ENCODE data around the gene RHOXF2.
"Not testable (repeated sequence)": the region's sequence is repeated elsewhere in the genome, so short reads cannot be mapped to it uniquely, and the experiment has no call there.

RHOXF2 gene, protein sequence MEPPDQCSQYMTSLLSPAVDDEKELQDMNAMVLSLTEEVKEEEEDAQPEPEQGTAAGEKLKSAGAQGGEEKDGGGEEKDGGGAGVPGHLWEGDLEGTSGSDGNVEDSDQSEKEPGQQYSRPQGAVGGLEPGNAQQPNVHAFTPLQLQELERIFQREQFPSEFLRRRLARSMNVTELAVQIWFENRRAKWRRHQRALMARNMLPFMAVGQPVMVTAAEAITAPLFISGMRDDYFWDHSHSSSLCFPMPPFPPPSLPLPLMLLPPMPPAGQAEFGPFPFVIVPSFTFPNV

DNA sequence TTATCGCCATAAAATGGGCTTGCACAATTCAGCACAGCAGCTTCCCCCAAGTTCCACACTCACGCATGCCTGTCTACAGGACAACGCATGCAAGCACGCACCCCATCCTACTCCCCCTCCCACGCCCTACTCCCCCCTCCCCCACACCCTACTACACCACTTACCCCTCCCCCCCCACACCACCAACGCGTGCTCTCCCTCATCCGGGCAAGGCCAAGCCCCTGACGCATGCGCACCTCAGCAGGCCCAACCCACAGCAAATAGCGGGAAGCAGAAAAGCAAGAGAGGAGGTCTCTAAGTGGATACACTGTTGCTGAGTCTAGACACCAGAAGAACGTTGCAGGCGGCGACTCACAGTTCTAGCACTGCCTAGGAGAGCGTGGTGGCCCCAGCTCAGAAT is at the start of gene RHOXF2:
Gene RHOXF2 (plus strand): TSS at position 301 of the 400 bp plus-strand sequence. CDS start 138 bp downstream, outside the sequence.
- DNase-seq (ENCODE audit: low read depth in 1 of 2, low spot score in 1 of 2), result not testable (repeated sequence)

DNA sequence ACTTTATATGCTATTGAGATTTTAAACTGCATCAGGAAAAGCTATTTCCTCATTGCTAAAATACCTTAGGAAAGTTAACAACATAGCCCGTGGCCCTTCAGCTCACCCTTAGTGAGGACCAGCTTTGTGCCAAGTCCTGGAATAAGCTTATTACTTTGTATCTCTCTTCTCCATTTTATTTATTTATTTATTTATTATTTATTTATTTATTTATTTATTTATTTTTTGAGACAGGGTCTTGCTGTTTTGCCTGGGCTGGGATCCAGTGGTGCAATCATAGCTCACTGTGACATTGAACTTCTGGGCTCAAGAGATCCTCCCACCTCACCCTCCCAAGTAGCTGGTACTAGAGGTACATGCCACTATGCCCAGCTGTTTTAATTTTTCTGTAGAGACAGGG is 49.0 kb upstream of the RHOXF2 start:
- DNase-seq (ENCODE audit: low read depth in 1 of 2, low spot score in 1 of 2), result no peak

DNA sequence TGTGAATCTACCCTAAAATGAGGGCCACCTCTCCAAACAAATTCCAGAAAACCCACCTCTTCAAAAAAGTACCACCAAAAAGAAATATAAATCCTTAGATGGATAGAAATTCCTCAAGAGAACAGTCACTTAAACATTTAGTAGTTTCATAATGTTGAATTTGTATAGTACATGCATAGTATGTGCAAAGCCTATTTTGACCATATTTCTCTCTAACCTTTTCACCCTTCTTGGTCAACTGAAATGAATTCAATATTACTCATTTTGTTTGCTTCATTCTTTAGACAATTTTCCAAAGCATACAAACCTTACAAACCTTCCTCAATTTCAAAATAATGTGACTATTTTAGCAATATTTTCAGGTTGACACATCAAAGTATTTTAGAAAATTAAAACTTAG is 46.8 kb upstream of the RHOXF2 start:
- DNase-seq (ENCODE audit: low read depth in 1 of 2, low spot score in 1 of 2), result no peak

DNA sequence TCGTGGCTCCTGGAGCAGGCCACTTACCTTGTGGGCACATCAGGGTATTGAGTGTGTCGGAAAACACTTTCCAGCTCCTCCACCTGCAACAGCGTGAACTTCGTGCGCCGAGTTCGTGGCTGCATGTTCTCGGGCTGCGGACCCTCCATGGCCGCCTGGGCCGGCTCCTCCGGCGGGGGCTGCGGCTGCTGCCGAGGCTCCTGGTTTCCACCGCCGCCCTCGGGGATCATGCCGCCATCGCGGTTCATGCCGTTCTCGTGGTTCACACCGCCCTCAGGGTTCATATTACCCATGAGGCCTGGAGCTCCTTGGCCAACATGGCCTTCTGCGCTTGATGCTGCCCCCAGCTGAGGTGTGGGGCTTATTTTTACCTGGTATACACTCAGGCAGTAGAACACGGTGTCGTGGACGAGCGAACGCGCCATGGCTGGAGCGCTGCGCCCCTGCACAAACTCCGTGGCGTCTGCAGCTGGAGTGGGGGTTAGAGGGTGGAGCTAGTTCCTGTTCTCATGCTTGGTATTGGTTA is 42.9 kb upstream of the RHOXF2 start, which contains the start of gene RHOXF1:
Gene RHOXF1 (minus strand): TSS at position 476 of the 526 bp plus-strand sequence. CDS start 51 bp downstream, at position 425.
- no peak for DNase-seq (ENCODE audit: low read depth in 1 of 2, low spot score in 1 of 2)

DNA sequence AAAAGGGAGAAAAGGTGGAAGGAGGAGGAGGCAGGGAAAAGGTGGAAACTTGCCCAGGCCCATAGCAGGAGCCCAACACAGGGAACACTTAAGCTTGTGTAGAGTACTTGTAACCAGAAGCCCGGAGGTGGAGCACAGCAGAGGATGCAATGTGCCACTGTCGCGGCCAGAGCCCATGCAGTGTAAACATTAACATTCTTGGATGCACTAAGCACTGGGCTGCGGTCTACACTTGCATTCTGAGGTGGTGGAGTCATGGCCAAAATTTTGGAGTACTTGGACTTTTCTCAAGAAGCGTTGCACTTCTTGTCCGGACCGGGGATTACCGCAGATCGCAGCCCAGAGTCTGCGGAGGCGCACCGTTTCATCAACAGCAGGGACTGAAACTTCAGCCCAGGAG is 38.2 kb upstream of the RHOXF2 start:
- no peak for DNase-seq (ENCODE audit: low read depth in 1 of 2, low spot score in 1 of 2)

DNA sequence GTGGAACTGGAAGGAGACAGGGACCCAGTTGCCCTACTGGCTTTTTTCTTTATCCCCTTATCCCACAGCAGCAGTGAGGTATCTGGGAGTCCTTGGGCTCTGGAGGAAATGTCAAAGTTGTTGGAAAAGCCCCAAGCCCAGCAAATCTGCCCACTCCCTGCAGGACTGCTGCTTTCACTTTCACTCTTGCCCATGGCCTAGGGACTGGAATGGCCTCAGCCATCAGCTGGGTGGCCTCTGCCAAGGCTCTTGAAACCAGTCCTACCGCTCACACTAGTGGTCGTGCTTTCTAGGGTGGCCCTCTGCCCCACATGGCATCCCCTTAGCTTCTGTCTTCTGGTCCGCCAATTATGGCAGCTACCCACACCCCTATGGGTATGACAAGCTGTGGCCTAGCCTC is 33.0 kb upstream of the RHOXF2 start:
- DNase-seq (ENCODE audit: low read depth in 1 of 2, low spot score in 1 of 2), result no peak

DNA sequence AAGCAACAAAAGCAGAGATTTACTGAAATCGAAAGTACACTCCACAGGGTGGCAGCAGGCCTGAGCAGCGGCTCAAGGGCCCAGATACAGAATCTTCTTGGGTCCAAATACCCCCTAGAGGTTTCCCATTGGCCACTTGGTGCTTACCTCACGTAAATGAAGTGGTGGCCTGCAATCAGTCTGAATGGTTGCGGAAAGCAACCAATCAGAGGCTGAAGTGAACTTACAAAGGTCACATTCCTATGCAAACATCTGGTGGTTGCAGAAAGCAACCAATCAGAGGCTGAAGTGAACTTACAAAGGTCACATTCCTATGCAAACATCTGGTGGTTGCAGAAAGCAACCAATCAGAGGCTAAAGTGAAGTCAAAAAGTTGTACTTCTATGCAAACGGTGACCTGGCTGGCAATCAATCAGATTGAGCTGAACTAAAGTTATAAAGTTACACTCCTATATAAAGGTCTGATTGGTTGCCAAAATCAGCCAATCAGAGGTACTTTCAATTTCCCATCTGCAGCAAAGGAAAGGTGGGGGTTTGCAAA is 30.0 kb upstream of the RHOXF2 start:
- DNase-seq (ENCODE audit: low read depth in 1 of 2, low spot score in 1 of 2), result not testable (repeated sequence)

DNA sequence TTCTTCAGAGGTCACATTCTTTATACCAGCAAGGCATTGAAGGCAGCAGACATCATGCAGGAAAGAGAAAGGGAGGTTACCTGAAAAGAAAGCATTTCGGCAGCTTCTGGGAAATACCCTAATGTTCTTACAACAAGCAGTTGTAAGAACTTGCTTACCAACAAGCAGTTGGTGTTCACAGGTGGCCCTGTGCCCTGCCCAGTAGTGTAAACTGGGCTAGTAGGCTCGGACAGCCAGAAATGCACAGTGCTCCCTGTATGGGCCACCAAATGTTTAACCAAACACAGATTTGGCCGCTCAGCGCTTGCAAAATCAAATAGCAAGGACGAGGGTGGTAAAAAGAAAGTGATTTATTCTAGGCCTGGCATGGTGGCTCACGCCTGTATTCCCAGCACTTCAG is 22.3 kb upstream of the RHOXF2 start:
- DNase-seq (ENCODE audit: low read depth in 1 of 2, low spot score in 1 of 2), result no peak

DNA sequence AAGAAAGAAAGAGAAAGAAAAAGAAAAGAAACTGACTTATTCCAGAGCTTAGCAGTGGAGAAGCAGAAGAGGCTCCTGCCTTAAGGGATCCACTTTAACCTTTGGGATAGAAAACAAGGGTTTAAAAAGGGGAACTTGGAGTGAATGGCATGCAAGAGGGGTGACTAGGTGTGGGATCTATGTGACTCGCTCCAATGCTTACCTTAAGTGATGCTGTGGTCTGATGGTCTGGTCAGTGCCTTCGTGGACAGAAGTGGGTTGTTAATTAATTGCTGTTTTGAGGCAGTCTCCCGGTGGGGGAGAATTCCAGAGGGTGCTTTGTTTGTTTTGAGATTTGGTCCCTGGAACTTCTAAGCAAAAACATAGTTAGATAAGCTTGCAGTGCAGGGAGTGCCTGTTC is 21.6 kb upstream of the RHOXF2 start:
- no peak for DNase-seq (ENCODE audit: low read depth in 1 of 2, low spot score in 1 of 2)

DNA sequence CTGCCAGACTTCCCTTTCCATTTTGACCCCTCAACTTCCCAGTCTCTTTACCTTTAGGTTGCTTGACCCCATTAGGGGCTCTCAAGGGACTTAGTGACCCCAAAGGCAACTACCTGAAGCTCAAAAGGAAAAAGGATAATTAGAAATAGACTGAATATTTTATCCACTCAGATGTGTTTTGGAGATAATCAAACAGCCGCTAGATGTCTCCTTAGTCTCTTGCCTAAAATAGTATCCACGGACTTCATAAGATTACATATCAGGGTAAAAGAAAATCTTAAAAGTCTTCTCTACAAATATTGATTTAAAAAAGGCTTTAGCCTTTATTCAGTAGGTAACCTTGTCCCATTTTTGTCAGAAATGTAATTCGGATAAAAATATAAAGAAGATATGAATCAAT is 21.0 kb upstream of the RHOXF2 start:
- DNase-seq (ENCODE audit: low read depth in 1 of 2, low spot score in 1 of 2), result no peak

DNA sequence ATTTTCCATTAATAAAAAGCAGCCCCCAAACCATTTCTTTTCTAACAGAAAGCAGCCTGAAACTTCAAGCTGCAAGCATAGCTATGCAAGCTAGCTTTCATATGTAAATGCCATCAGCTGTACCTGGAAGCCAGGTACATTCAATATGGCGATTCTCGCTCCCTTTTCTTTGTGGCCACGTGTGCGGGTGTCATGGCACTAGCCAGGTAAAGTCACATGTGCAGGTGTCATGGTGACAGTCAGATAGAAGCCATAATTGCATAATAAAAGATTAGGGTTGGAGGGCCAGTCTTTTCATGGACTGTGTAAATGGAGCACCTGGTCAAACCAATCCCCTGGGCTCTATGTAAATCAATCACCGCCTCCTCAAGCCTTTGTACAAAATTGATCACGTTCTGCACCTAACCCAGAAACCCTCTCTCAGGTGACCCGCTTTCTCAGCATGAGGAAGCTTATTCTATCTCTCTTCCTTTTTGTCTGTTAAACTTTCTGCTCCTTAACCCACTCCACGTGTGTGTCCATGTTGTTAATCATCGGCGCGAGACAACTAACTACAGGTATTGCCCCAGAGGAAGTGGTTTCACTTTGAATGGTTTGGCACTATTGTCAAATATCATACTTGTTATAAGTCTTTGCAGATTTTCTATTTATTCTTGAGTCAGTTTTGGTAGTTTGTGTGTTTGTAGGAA is 18.0 kb upstream of the RHOXF2 start:
- DNase-seq (ENCODE audit: low read depth in 1 of 2, low spot score in 1 of 2), result no peak

DNA sequence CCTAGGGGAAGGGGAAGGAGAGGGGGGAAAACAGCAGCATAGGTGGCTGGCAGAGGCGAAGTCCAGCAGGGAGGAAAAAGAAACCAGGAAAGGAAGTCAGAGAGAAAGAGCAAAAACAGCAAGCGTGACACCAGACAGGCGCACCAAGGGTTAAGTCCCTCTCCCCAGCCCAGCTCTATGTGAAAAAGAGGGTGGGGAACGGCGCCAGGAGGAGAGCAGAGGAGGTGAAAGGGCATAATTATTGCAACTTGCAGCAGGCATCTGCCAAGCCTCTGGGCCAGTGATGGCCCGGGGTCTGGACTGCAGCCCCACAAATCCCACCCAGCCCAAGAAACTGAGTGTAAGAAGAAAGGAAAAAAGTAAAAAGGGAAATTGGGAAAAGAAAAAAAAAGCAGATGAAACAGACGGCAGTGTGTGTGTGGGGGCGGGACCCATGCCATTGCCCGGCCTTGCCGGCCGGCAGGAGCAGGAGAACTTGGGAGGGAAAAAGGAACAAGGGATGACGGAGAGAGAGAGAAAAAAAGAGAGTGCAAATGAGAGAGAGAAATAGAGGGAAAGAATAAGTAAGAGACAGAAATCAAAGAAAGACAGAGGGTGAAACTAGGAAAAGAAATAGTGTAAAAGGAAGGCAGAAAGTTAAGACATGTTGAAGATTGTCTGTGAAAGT is 14.1 kb upstream of the RHOXF2 start:
- DNase-seq (ENCODE audit: low read depth in 1 of 2, low spot score in 1 of 2), result no peak

DNA sequence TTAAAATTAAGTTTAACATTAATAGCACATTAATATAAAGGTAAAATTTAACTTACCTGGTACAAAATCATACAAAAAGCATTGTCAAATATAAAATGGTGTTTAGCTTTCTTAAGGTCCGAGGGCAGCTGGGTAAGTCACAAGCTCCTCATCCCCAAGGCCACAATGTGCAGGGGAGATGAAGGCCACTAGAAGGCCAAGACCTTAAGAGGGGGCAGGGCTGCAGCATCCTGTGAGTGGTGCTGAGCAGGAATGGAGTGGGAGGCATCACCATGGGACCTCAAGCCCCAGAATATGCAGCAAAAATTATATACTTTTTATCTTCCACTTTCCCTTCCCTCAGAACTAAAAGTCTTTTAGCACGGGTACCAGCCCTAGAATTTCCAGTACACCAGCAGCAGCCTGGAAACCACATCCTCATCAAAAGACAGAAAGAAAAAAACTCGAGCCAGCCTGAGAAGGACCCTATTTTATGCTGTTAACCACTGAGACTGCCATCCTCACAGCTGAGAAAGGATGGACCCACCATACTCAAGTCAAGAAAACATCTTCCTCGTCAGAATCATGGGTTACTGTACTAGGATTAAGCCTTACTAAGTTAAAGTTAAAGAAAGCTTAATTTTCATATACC is 13.0 kb upstream of the RHOXF2 start:
- no peak for DNase-seq (ENCODE audit: low read depth in 1 of 2, low spot score in 1 of 2)

DNA sequence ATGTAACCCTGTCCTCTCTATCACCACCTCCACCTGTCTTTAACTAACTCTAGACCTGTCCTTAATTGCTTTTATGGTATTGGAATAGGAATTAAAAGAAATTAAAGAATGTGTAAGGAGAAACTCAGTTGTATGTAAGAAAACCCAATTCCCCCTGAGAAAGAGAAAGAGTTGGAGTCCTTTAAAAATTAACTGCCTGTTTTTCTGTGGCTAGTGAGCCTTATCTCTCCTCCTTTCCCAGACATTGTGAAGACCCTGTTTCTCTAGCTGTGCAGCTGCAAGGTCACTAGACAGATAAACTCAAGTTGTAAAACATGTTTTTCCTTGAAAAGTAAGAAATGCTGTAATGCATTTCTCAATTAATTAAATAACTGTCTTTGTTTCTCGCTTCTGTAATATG is 12.1 kb upstream of the RHOXF2 start:
- not testable (repeated sequence) for DNase-seq (ENCODE audit: low read depth in 1 of 2, low spot score in 1 of 2)

DNA sequence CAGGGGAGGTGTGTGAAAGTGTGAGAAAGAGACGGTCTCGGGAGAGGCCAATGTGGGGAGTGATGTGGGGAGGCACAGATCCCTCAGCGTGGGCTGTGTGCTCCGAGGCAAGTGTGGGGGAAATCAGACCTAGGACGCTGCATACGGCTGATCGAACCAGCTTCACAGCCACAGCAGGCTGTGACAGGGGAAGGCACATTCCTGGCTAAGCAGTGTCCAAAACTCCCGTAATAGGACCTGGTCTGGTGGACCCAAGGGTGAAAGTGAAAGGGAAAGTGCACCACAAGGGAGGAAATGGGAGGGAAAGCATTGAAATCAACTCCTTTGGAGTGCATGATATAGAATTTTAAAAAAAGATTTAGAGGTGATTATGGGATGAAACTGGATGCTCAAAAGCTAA is 10.9 kb upstream of the RHOXF2 start:
- DNase-seq (ENCODE audit: low read depth in 1 of 2, low spot score in 1 of 2), result no peak

DNA sequence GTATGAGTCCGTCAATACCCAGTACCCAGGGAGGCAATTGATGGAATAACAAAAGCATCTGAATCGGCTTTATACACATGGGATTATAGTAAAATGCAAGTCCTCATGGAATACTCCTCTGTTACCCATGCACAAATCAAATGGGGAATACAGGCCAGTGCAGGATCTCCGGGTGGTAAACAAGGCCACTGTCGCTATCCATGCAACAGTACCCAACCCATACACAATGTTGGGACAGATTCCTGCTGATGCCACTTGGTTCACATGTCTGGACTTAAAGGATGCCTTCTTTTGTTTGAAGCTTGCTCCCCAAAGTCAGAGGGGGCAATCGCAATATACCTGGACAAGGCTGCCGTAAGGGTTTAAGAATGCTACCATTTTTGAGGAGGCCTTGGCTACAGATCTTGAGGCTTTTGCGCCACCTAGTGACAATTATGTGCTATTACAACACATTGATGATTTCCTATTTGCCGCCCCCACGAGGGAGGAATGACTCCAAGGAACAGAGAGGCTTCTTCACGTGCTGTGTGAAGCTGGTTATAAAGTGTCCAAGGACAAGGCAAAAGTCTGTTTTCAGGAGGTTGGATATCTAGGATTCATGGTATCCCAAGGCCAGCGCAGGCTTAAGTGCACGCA is 8.2 kb upstream of the RHOXF2 start:
- not testable (repeated sequence) for DNase-seq (ENCODE audit: low read depth in 1 of 2, low spot score in 1 of 2)

DNA sequence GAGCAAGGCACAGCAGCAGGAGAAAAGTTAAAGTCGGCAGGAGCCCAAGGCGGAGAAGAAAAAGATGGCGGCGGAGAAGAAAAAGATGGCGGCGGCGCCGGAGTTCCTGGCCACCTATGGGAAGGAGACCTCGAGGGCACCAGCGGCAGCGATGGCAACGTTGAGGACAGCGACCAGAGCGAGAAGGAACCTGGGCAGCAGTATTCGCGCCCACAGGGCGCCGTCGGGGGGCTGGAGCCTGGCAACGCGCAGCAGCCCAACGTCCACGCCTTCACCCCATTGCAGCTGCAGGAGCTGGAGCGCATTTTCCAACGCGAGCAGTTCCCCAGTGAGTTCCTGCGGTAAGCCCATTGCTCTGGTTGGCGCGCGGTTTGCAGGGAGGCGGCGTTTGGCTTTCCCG is 673 bp downstream of the RHOXF2 start:
- DNase-seq (ENCODE audit: low read depth in 1 of 2, low spot score in 1 of 2), result not testable (repeated sequence)

DNA sequence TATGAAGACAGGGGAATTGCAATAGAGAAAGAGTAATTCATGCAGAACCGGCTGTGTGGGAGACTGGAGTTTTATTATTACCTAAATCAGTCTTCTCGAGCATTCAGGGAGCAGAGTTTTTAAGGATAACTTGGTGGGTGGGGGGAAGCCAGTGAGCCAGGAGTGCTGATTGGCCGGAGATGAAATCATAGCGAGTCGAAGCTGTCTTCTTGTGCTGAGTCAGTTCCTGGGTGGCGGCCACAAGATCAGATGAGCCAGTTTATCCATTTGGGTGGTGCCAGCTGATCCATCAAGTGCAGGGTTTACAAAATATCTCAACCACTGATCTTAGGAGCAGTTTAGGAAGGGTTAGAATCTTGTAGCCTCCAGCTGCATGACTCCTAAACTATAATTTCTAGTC is 34.8 kb downstream of the RHOXF2 start:
- not testable (repeated sequence) for DNase-seq (ENCODE audit: low read depth in 1 of 2, low spot score in 1 of 2)

DNA sequence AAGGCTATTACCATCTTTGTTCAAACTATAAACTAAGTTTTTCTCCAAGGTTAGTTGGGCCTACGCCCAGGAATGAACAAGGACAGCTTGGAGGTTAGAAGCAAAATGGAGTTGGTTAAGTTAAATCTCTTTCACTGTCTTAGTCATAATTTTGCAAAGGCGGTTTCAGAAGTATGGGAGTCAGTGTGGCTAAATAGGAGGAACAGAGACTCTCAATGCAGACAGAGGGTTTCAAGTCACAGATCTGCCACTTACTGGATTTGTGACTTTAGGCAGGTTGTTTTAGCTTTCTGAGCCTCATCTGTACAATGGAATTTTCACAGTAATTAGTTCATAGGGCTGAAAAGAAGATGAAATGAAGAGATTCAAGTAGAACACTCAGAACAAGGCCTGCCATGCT is 35.3 kb downstream of the RHOXF2 start:
- DNase-seq (ENCODE audit: low read depth in 1 of 2, low spot score in 1 of 2), result not testable (repeated sequence)

DNA sequence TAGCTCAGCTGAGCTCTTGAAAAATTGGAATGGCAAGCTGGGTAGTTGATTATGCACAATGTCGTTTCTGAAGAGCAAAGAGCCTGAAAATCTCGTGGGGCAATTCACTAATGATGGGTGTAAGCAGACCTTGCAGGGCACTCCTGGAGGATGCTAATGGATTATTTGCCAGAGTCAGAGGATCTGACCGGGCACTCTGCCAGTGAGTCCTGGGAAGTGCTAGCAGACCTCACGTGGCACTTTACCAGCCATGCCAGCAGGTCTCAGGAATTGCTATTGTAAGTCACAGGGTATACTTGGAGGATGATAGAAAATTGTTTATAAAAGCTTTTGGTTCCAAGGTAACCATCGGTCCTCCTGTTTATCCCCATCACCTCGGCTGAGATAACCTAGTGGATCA is 37.4 kb downstream of the RHOXF2 start:
- not testable (repeated sequence) for DNase-seq (ENCODE audit: low read depth in 1 of 2, low spot score in 1 of 2)
